GM23248 (cell line): ENCODE data around the gene CCDC73. TPM values are rescaled to one million over a fixed set of nuclear protein-coding genes. Genes with fewer than 3 reads are reported as not detected.
A peak's percentile ranks its signal among the peaks of the same experiment; 100 is the strongest.
"Not testable (repeated sequence)": the region's sequence is repeated elsewhere in the genome, so short reads cannot be mapped to it uniquely, and the experiment has no call there.

Experiments
- DNase-seq: peaks from one replicate; pipeline ENCODE4 v3.0.0-alpha.2; 2015
- H2AFZ ChIP-seq: fragments of 200-600 bp; sonication (generic); 2 replicates; pipeline ENCODE4 v1.6.1; 2016; ENCODE audit warnings: antibody characterized with exemption
- H3F3A ChIP-seq: fragments of 200-600 bp; sonication (generic); 2 replicates; pipeline ENCODE4 v1.6.1; 2016; ENCODE audit warnings: mild to moderate bottlenecking, antibody characterized with exemption, mixed run types; ENCODE audit not compliant: insufficient read depth
- H3K27ac ChIP-seq: fragments of 200-600 bp; sonication (generic); 2 replicates; pipeline ENCODE4 v1.5.1; 2016; ENCODE audit warnings: mild to moderate bottlenecking
- H3K27me3 ChIP-seq: fragments of 200-600 bp; sonication (generic); replicated peaks from 2 replicates; pipeline ENCODE4 v1.6.1; 2016; ENCODE audit warnings: mild to moderate bottlenecking; ENCODE audit not compliant: insufficient read depth
- H3K36me3 ChIP-seq: fragments of 200-600 bp; sonication (generic); 2 replicates; pipeline ENCODE4 v1.6.1; 2016; ENCODE audit warnings: low read depth, mild to moderate bottlenecking
- H3K4me1 ChIP-seq: fragments of 200-600 bp; sonication (generic); 2 replicates; pipeline ENCODE4 v1.6.1; 2016; ENCODE audit warnings: mild to moderate bottlenecking; ENCODE audit not compliant: insufficient read depth
- H3K4me2 ChIP-seq: fragments of 200-600 bp; sonication (generic); one replicate; pipeline ENCODE4 v1.6.1; 2016; ENCODE audit warnings: mild to moderate bottlenecking; ENCODE audit not compliant: unreplicated experiment
- H3K4me3 ChIP-seq: fragments of 200-600 bp; sonication (generic); 2 replicates; pipeline ENCODE4 v1.5.1; 2016; ENCODE audit warnings: mild to moderate bottlenecking
- H3K79me2 ChIP-seq: fragments of 200-600 bp; sonication (generic); 2 replicates; pipeline ENCODE4 v1.6.1; 2016; ENCODE audit warnings: mild to moderate bottlenecking; ENCODE audit not compliant: insufficient read depth
- H3K9ac ChIP-seq: fragments of 200-600 bp; sonication (generic); 2 replicates; pipeline ENCODE4 v1.6.1; 2016; ENCODE audit warnings: mild to moderate bottlenecking
- H3K9me2 ChIP-seq: fragments of 200-600 bp; sonication (generic); 2 replicates; pipeline ENCODE4 v1.6.1; 2016; ENCODE audit warnings: mixed run types, mild to moderate bottlenecking, moderate library complexity; ENCODE audit not compliant: insufficient read depth
- H3K9me3 ChIP-seq: fragments of 200-600 bp; sonication (generic); one replicate; pipeline ENCODE4 v1.6.1; 2017; ENCODE audit warnings: low read depth
- H4K20me1 ChIP-seq: fragments of 200-600 bp; sonication (generic); 2 replicates; pipeline ENCODE4 v1.6.0; 2016; ENCODE audit not compliant: insufficient read depth
- EZH2 ChIP-seq: fragments of 200-600 bp; sonication (generic); IDR thresholded peaks from 2 replicates; pipeline ENCODE4 v1.6.1; 2018; ENCODE audit warnings: antibody characterized with exemption, mild to moderate bottlenecking; ENCODE audit not compliant: insufficient read depth, poor library complexity, severe bottlenecking
- EZH2phosphoT487 ChIP-seq: fragments of 200-600 bp; sonication (generic); IDR thresholded peaks from 2 replicates; pipeline ENCODE4 v1.6.1; 2018; ENCODE audit warnings: antibody characterized with exemption, moderate library complexity, mild to moderate bottlenecking, low read depth; ENCODE audit not compliant: insufficient read depth
- WGBS, 2 experiments: methylation state at CpG; one replicate each; pipeline ENCODE4 v1.1.6; 2015 to 2017; ENCODE audit warnings: low lambda C conversion rate in 2 of 2, low coverage in 1 of 2; ENCODE audit errors: missing lambda C conversion rate in 2 of 2; 5-methylcytosine and 5-hydroxymethylcytosine counted together
- in situ Hi-C: fragments of 300-500 bp; cut with MboI; formaldehyde crosslinking; loops from 2 replicates; pipeline ENCODE4 v1.15.0; 2020
- polyA plus RNA-seq: library from polyadenylated mRNA; unstranded; fragments of >200 nt; fragmentation: Nextera tagmentation; extraction: Ambion mirVana; gene quantifications from 2 replicates; pipeline ENCODE4 v1.2.1, GENCODE V29; 2016
- total RNA-seq: library from RNA; depleted of rRNA; stranded (reverse); fragments of >200 nt; shearing (Covaris generic); gene quantifications from 2 replicates; pipeline ENCODE4 v1.2.3, GENCODE V29; 2014

The CCDC73 gene
- total and polyA plus RNA-seq, 2 experiments from 2014 or later: not detected

DNA sequence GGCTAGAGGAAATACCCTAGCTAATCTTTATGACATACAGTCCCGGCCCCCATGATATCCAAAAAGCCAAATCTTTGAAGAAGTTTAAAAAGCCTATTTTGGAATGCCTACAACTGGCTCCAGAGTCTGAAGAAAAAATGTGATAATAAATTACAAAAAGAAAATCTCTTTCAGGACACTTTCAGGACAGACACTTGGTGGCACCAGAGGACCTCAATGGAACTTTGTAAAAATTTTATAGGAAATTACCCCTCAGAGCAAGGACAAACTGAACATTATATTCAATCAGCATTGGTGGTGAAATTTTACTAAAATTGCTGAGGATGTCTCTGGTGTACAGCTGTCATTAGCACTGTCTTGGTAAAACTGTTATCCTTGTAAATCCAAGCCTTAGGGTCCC, 81.0 kb downstream of the CCDC73 start:
- no peak overlapping the region for H3K4me3 ChIP-seq
- in situ Hi-C loops: no loop called here
- peaks cover 38% of the 10 kb centered on the region for H3K27me3 ChIP-seq
- WGBS, 2 experiments: 0 to 6% methylated on average over 1 of the region's 1 CpG
- no peak overlapping the region for H2AFZ ChIP-seq
- H4K20me1 ChIP-seq: no peaks in the 10 kb centered on the region
- DNase-seq: peak; percentile 31
- no peaks in the 10 kb centered on the region for H3K9me2 ChIP-seq
- H3K4me1 ChIP-seq: no peaks in the 10 kb centered on the region
- no peaks in the 10 kb centered on the region for H3K9me3 ChIP-seq
- H3K27ac ChIP-seq: no peak overlapping the region
- H3K79me2 ChIP-seq: no peaks in the 10 kb centered on the region
- no peaks in the 10 kb centered on the region for H3K36me3 ChIP-seq
- no peaks in the 10 kb centered on the region for H3F3A ChIP-seq
- TF ChIP-seq EZH2 (no peak), EZH2phosphoT487 (no peak)
- no peak overlapping the region for H3K4me2 ChIP-seq
- H3K9ac ChIP-seq: no peak overlapping the region

GRCh38 chr11:32708978-32709377, 85.5 kb downstream of the CCDC73 start:
- H3F3A ChIP-seq, H3K9me2 ChIP-seq, H3K27ac ChIP-seq, H3K79me2 ChIP-seq, DNase-seq, H3K36me3 ChIP-seq, H3K4me3 ChIP-seq, in situ Hi-C loops, H3K4me1 ChIP-seq, H3K9me3 ChIP-seq, H4K20me1 ChIP-seq, H3K9ac ChIP-seq, H3K4me2 ChIP-seq, H2AFZ ChIP-seq: not testable (repeated sequence)
- WGBS, 2 experiments: 52 to 57% methylated on average over 3 of the region's 3 CpGs
- 0 out of 2 replicates have a peak, but pooled peaks cover 19% of the 10 kb centered on the region for H3K27me3 ChIP-seq

GRCh38 chr11:32706985-32707741, 87.3 kb downstream of the CCDC73 start:
- in situ Hi-C loops: no loop called here
- H3K4me2 ChIP-seq: no peak overlapping the region

GRCh38 chr11:32705309-32706033, 89.0 kb downstream of the CCDC73 start:
- 83 to 88% methylated on average over 11 to 12 of the region's 12 CpGs for WGBS, 2 experiments
- H2AFZ ChIP-seq: no peak overlapping the region
- H4K20me1 ChIP-seq: no peaks in the 10 kb centered on the region
- no peaks in the 10 kb centered on the region for H3K36me3 ChIP-seq
- no peak overlapping the region for H3K4me2 ChIP-seq
- no peaks in the 10 kb centered on the region; the same call in none of the 2 replicates for H3F3A ChIP-seq
- no peak overlapping the region for H3K9ac ChIP-seq
- no peaks in the 10 kb centered on the region for H3K79me2 ChIP-seq
- no peak overlapping the region for H3K4me3 ChIP-seq
- no peaks in the 10 kb centered on the region for H3K9me2 ChIP-seq
- H3K27me3 ChIP-seq: no peaks in the 10 kb centered on the region; the same call in 1 of the 2 replicates
- H3K27ac ChIP-seq: no peak overlapping the region
- in situ Hi-C loops: no loop called here
- peaks cover 7% of the 10 kb centered on the region for H3K4me1 ChIP-seq
- TF ChIP-seq EZH2: no peak
- no peak for TF ChIP-seq EZH2phosphoT487
- H3K9me3 ChIP-seq: no peaks in the 10 kb centered on the region
- no peak for DNase-seq

More at GRCh38 chr11:32706985-32707741, 87.3 kb downstream of the CCDC73 start:
- peak; percentile 85 for DNase-seq
- TF ChIP-seq EZH2phosphoT487 (no peak), EZH2 (no peak)
- H3K4me3 ChIP-seq: no peak overlapping the region
- no peaks in the 10 kb centered on the region for H4K20me1 ChIP-seq
- H3K4me1 ChIP-seq: peaks cover 7% of the 10 kb centered on the region
- WGBS, 2 experiments: 31 to 38% methylated on average over 7 of the region's 7 CpGs
- 0 out of 2 replicates have a peak, but pooled peaks cover 8% of the 10 kb centered on the region for H3K27me3 ChIP-seq
- H3K36me3 ChIP-seq: no peaks in the 10 kb centered on the region
- no peaks in the 10 kb centered on the region for H3K9me3 ChIP-seq
- no peaks in the 10 kb centered on the region for H3K9me2 ChIP-seq
- no peaks in the 10 kb centered on the region; the same call in none of the 2 replicates for H3F3A ChIP-seq
- no peaks in the 10 kb centered on the region for H3K79me2 ChIP-seq
- H2AFZ ChIP-seq: no peak overlapping the region
- H3K27ac ChIP-seq: no peak overlapping the region
- H3K9ac ChIP-seq: no peak overlapping the region
